GM12878 (cell line): ENCODE data around the gene PDCL3. TPM values are rescaled to one million over a fixed set of nuclear protein-coding genes. Genes with fewer than 3 reads are reported as not detected.

Experiments used
- ATAC-seq: fragments of 200-7000 bp; cut with Tn5 transposase; 3 replicates; pipeline ENCODE4 v1.9.1; 2020; ENCODE audit warnings: mild to moderate bottlenecking, moderate library complexity
- BruUV-seq: library from RNA; stranded (reverse); fragments of 400-500 nt; replicated peaks from 2 replicates; lab custom pipeline; 2021; lab: Mats Ljungman, UMichigan
- CTCF ChIA-PET: fragments of 300-600 bp; sonication (Branson Sonifier 250); formaldehyde crosslinking; extraction: SDS; loops from one replicate; lab custom pipeline; 2021; ENCODE audit warnings: inconsistent platforms; lab: Yijun Ruan, JAX
- POLR2A ChIA-PET: fragments of 350-600 bp; formaldehyde crosslinking; extraction: SDS; loops from one replicate; lab custom pipeline; 2021; ENCODE audit warnings: inconsistent platforms; lab: Charles Lee
- RAD21 ChIA-PET: fragments of 300-600 bp; sonication (Branson Sonifier 250); formaldehyde crosslinking; loops from one replicate; lab custom pipeline; 2023; ENCODE audit warnings: antibody characterized with exemption; ENCODE audit not compliant: unreplicated experiment; lab: Charles Lee
- SMC1A ChIA-PET: fragments of 300-600 bp; sonication (Branson Sonifier 250); formaldehyde crosslinking; loops from one replicate; lab custom pipeline; 2023; ENCODE audit not compliant: unreplicated experiment, uncharacterized antibody; lab: Charles Lee
- DNase-seq: peaks from one replicate; pipeline ENCODE4 v3.0.0-alpha.2; 2011; ENCODE audit warnings: low read depth, low spot score
- FAIRE-seq: peaks from 3 replicates; lab custom pipeline; 2011; peaks lifted over from hg19 to GRCh38; lab: Jason Lieb, UNC
- H2AFZ ChIP-seq: 2 replicates; pipeline ENCODE4 v1.6.0; 2011; ENCODE audit warnings: low read depth, low read length, control low read depth; ENCODE audit not compliant: control insufficient read depth
- H3K27ac ChIP-seq: 2 replicates; pipeline ENCODE4 v1.5.1; 2011; ENCODE audit warnings: control low read depth; ENCODE audit not compliant: control insufficient read depth, insufficient read depth
- H3K27me3 ChIP-seq, 2 experiments: replicated peaks in 1 of 2; 2 replicates each; pipeline versions ENCODE4 v1.6.0 to v1.6.1; 2011; ENCODE audit warnings: low read length in 1 of 2; ENCODE audit not compliant: control insufficient read depth in 2 of 2, insufficient read depth in 2 of 2
- H3K36me3 ChIP-seq, 2 experiments: 2 replicates each; pipeline ENCODE4 v1.5.1; 2011; ENCODE audit warnings: low read length in 1 of 2; ENCODE audit not compliant: control insufficient read depth in 2 of 2, insufficient read depth in 2 of 2
- H3K4me1 ChIP-seq: 2 replicates; pipeline ENCODE4 v1.6.1; 2011; ENCODE audit warnings: mild to moderate bottlenecking, low read length, moderate library complexity, mixed read lengths; ENCODE audit not compliant: control insufficient read depth, insufficient read depth
- H3K4me2 ChIP-seq: 2 replicates; pipeline ENCODE4 v1.6.0; 2011; ENCODE audit warnings: control low read depth; ENCODE audit not compliant: control insufficient read depth, insufficient read depth
- H3K4me3 ChIP-seq: fragments of 200-600 bp; sonication (generic); 2 replicates; pipeline ENCODE4 v1.5.1; 2016
- H3K79me2 ChIP-seq: 2 replicates; pipeline ENCODE4 v1.6.0; 2011; ENCODE audit warnings: low read length; ENCODE audit not compliant: control insufficient read depth, insufficient read depth
- H3K9ac ChIP-seq: 2 replicates; pipeline ENCODE4 v1.8.0; 2011; ENCODE audit warnings: low read length, control low read depth, mixed read lengths; ENCODE audit not compliant: control insufficient read depth, insufficient read depth
- H3K9me3 ChIP-seq: replicated peaks from 3 replicates; pipeline ENCODE4 v1.5.1; 2011; ENCODE audit warnings: mild to moderate bottlenecking, low read length; ENCODE audit not compliant: control insufficient read depth, insufficient read depth
- H4K20me1 ChIP-seq: 2 replicates; pipeline ENCODE4 v1.6.0; 2011; ENCODE audit not compliant: control insufficient read depth, insufficient read depth
- BACH1 ChIP-seq: fragments of 450-650 bp; IDR thresholded peaks from 2 replicates; pipeline ENCODE4 v1.6.1; 2017; ENCODE audit warnings: mild to moderate bottlenecking, borderline replicate concordance
- CREB1 ChIP-seq: IDR thresholded peaks from 2 replicates; pipeline ENCODE4 v1.6.1; 2012; ENCODE audit warnings: low read depth, mild to moderate bottlenecking, inconsistent platforms
- CUX1 ChIP-seq: IDR thresholded peaks from 2 replicates; pipeline ENCODE4 v1.6.1; 2012; ENCODE audit warnings: improper control_type of control experiment, low read depth, low read length; ENCODE audit not compliant: insufficient replicate concordance
- NFYB ChIP-seq: IDR thresholded peaks from 2 replicates; pipeline ENCODE4 v1.6.1; 2011; ENCODE audit warnings: low read depth, mild to moderate bottlenecking, low read length, improper control_type of control experiment, moderate library complexity; ENCODE audit not compliant: insufficient read depth
- SKIL ChIP-seq: fragments of 450-650 bp; IDR thresholded peaks from 2 replicates; pipeline ENCODE4 v1.6.1; 2017; ENCODE audit warnings: mild to moderate bottlenecking, low read depth, inconsistent platforms; ENCODE audit not compliant: poor library complexity, severe bottlenecking
- WRNIP1 ChIP-seq: IDR thresholded peaks from 2 replicates; pipeline ENCODE4 v1.6.1; 2011; ENCODE audit warnings: low read depth, low read length, improper control_type of control experiment, borderline replicate concordance
- ZNF384 ChIP-seq: IDR thresholded peaks from 2 replicates; pipeline ENCODE4 v1.6.1; 2012; ENCODE audit warnings: low read depth, mild to moderate bottlenecking, low read length, improper control_type of control experiment, borderline replicate concordance
- ZZZ3 ChIP-seq: IDR thresholded peaks from 2 replicates; pipeline ENCODE4 v1.6.1; 2011; ENCODE audit warnings: low read depth; ENCODE audit not compliant: control insufficient read depth, insufficient read length
- WGBS: methylation state at CpG from one replicate; pipeline ENCODE4 v1.1.6; 2016; ENCODE audit warnings: low lambda C conversion rate; ENCODE audit not compliant: insufficient replicate concordance, insufficient coverage; ENCODE audit errors: missing lambda C conversion rate; 5-methylcytosine and 5-hydroxymethylcytosine counted together
- in situ Hi-C: fragments of 300-500 bp; cut with MboI; formaldehyde crosslinking; loops from 9 replicates; pipeline ENCODE4 v1.14.3; 2018; ENCODE audit warnings: mixed read lengths
- intact Hi-C: fragments of 100-400 bp; cut with micrococcal nuclease; formaldehyde crosslinking; loops from one replicate; pipeline ENCODE4 v1.14.2; 2022; ENCODE audit not compliant: unreplicated experiment
- polyA plus RNA-seq, 11 experiments: library from polyadenylated mRNA; depleted of rRNA in 4 of 11; unstranded in 6 of 11; stranded (reverse) in 5 of 11; fragments of >200 nt; fragmentation: Nextera tagmentation in 4 of 11; fragmentation: Illumina TruSeq in 1 of 11; extraction: Ambion mirVana in 4 of 11; extraction: Trizol in 1 of 11; gene quantifications; 1 replicate in 1 of 11; 2 replicates in 10 of 11; pipeline versions ENCODE4 v1.2.1 to v1.2.3, GENCODE V29; 2011 to 2016; ENCODE audit warnings: inconsistent platforms in 2 of 11, missing spikeins in 2 of 11, low read depth in 1 of 11
- total RNA-seq, 4 experiments: library from RNA; depleted of rRNA in 3 of 4; stranded (reverse); fragments of >200 nt in 3 of 4; fragmentation: Illumina TruSeq in 1 of 4; extraction: Trizol in 1 of 4; gene quantifications; 2 replicates each; pipeline versions ENCODE4 v1.2.1 to v1.2.3, GENCODE V29; 2013 to 2021
- TF ChIP-seq, protein P1 (sequence below): fragments of 450-650 bp; formaldehyde crosslinking; IDR thresholded peaks from 2 replicates; pipeline ENCODE4 v1.5.0; 2022; ENCODE audit warnings: mild to moderate bottlenecking, missing genetic modification characterization

The PDCL3 gene
- total and polyA plus RNA-seq, 10 of the 15 experiments (the other 5 are each of a cell fraction or from before 2014, with no cell fraction given), result 22.9 to 111 (median 51.1) TPM

DNA sequence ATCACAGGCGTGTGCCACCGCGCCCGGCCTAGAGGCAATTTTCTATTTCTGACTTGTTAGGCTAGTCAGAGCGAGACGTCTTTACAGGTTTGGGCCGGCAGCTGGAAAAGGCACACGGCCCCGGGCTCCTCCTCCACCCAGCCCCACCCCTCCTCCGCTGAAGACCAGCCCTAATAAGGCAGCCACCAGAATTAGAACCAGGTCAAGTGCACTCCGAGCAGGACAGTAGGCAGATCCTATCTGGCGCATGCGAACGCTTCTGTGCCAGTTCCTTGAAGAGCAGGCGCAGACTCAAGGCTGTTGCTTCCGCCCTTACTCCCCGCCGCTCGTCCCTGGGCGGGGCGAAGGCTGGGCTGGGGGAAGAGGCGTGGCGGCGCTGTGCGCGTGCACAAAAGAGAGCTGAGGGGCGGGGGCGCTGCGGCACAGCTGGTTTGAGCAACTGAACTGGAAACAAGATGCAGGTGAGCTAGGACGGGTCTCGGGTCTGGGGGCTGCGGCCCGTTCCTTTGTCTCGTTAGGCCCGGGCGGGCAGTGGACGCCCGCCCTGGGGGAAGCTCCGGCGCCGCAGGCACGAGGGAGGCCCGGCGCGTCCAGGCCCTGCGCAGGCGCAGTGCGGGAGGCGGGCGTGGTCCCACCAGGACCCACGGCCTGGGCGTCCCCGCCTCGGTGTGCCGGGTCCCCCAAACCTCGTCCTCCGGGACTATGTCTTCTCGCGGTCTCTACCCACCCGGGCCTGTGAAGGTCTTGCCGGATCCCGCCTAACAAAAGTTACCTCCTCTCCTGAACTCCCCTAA is at the start of gene PDCL3 (continued):
- TF ChIP-seq CUX1, result no peak

DNA sequence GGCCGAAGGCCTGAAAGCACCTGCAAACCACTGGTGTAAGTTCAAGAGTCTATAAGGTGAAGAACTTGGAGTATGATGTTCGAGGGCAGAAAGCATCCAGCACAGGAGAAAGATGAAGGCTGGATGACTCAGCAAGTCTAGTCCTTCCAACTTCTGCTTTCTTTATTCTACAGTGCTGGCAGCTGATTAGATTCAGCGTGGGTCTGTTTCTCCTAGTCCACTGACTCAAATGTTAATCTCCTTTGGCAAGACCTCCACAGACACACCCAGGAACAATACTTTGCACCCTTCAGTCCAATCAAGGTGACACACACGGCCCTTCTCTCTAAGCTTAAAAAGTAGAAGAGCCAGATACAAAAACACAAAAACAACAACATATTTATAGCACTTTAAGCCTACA is 49.1 kb upstream of the PDCL3 start:
- ChIA-PET CTCF (no interaction called here), SMC1A (no interaction called here)

More for the DNA sequence above, 49.1 kb upstream of the PDCL3 start:
- H3K9me3 ChIP-seq, result no peaks in the 10 kb centered on the region
- no peak overlapping the region for H3K27ac ChIP-seq
- no peaks in the 10 kb centered on the region for H3K79me2 ChIP-seq
- no peak for DNase-seq
- ChIA-PET POLR2A (interaction anchor here (0.5 kb wide), 1 partner anchor 142 kb away, joined by 6 read pairs; no protein-coding TSS in a partner anchor), RAD21 (no interaction called here)
- H3K4me3 ChIP-seq, result no peak overlapping the region
- no peaks in the 10 kb centered on the region for H4K20me1 ChIP-seq
- TF ChIP-seq CREB1 (no peak), ZZZ3 (no peak), ZNF384 (no peak), WRNIP1 (no peak), BACH1 (no peak), SKIL (no peak), NFYB (no peak)
- TF ChIP-seq, protein P1, sequence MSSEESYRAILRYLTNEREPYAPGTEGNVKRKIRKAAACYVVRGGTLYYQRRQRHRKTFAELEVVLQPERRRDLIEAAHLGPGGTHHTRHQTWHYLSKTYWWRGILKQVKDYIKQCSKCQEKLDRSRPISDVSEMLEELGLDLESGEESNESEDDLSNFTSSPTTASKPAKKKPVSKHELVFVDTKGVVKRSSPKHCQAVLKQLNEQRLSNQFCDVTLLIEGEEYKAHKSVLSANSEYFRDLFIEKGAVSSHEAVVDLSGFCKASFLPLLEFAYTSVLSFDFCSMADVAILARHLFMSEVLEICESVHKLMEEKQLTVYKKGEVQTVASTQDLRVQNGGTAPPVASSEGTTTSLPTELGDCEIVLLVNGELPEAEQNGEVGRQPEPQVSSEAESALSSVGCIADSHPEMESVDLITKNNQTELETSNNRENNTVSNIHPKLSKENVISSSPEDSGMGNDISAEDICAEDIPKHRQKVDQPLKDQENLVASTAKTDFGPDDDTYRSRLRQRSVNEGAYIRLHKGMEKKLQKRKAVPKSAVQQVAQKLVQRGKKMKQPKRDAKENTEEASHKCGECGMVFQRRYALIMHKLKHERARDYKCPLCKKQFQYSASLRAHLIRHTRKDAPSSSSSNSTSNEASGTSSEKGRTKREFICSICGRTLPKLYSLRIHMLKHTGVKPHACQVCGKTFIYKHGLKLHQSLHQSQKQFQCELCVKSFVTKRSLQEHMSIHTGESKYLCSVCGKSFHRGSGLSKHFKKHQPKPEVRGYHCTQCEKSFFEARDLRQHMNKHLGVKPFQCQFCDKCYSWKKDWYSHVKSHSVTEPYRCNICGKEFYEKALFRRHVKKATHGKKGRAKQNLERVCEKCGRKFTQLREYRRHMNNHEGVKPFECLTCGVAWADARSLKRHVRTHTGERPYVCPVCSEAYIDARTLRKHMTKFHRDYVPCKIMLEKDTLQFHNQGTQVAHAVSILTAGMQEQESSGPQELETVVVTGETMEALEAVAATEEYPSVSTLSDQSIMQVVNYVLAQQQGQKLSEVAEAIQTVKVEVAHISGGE (CRISPR knock-in tag), result no peak
- H3K36me3 ChIP-seq, result no peaks in the 10 kb centered on the region
- H2AFZ ChIP-seq, result no peak overlapping the region
- intact Hi-C loops, result no loop called here
- H3K9ac ChIP-seq, result no peak overlapping the region
- H3K27me3 ChIP-seq, result no peaks in the 10 kb centered on the region
- no peak overlapping the region for H3K4me2 ChIP-seq
- ATAC-seq, result no peak
- no TSS peak for BruUV-seq
- WGBS, result 23% methylated on average over 4 of the region's 4 CpGs
- H3K4me1 ChIP-seq, result no peaks in the 10 kb centered on the region
- FAIRE-seq, result no peak
- in situ Hi-C loops, result no loop called here
